Subcutaneous abdominal adipose tissue (tissue), 5 donors: ENCODE results near the gene ATP9A.

ENCODE experiments used
- H3K27ac ChIP-seq: one replicate; pipeline ENCODE4 v1.7.0; 2013; ENCODE audit warnings: low read depth, mild to moderate bottlenecking, inconsistent platforms, low read length, moderate library complexity
- H3K27me3 ChIP-seq, 5 donors: one replicate each; pipeline ENCODE4 v1.7.0; 2013; ENCODE audit warnings: low read length in 5 of 5, inconsistent platforms in 1 of 5; ENCODE audit not compliant: control insufficient read depth in 5 of 5, insufficient read depth in 4 of 5
- H3K36me3 ChIP-seq, 5 donors: one replicate each; pipeline ENCODE4 v1.7.0; 2013; ENCODE audit warnings: low read length in 5 of 5; ENCODE audit not compliant: control insufficient read depth in 5 of 5, insufficient read depth in 5 of 5
- H3K4me1 ChIP-seq, 5 donors: one replicate each; pipeline ENCODE4 v1.7.0; 2013; ENCODE audit warnings: low read length in 5 of 5, mild to moderate bottlenecking in 3 of 5, moderate library complexity in 1 of 5; ENCODE audit not compliant: control insufficient read depth in 5 of 5, insufficient read depth in 5 of 5
- H3K4me3 ChIP-seq, 5 donors: one replicate each; pipeline ENCODE4 v1.7.0; 2013; ENCODE audit warnings: low read length in 5 of 5, low read depth in 1 of 5
- H3K9ac ChIP-seq, 5 donors: one replicate each; pipeline ENCODE4 v1.7.0; 2013; ENCODE audit warnings: low read length in 5 of 5, mild to moderate bottlenecking in 4 of 5, moderate library complexity in 3 of 5
- H3K9me3 ChIP-seq, 5 donors: one replicate each; pipeline ENCODE4 v1.7.0; 2013; ENCODE audit warnings: low read length in 5 of 5; ENCODE audit not compliant: control insufficient read depth in 5 of 5
- donor health status: healthy.
- donor health status: healthy.
- donor health status: healthy.
- donor health status: healthy.
- donor health status: healthy.

The ATP9A gene

DNA sequence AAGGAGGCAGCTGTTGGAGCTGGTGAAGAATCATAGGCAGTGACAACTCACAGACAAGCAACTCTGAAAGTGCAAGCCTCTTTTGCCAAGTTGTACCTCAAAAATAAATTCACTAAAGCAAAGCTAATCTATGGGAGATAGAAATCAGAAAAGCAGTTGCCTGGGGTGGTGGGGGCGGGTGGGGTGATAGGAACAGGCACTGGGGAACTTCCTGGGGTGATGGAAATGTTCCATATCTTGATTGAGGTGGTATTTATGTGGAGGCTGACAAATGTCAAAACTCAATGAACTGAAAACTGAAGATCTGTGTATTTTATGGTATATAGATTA, 52.4 kb downstream of the ATP9A start:
- peaks cover 0 to 4% (median under 1%) of the 10 kb centered on the region in 5 donors for H3K36me3 ChIP-seq
- no peak overlapping the region for H3K9ac ChIP-seq
- no peak overlapping the region for H3K4me3 ChIP-seq
- no peaks in the 10 kb centered on the region for H3K4me1 ChIP-seq
- no peaks in the 10 kb centered on the region for H3K9me3 ChIP-seq
- no peak overlapping the region for H3K27ac ChIP-seq
- H3K27me3 ChIP-seq: no peaks in the 10 kb centered on the region

DNA sequence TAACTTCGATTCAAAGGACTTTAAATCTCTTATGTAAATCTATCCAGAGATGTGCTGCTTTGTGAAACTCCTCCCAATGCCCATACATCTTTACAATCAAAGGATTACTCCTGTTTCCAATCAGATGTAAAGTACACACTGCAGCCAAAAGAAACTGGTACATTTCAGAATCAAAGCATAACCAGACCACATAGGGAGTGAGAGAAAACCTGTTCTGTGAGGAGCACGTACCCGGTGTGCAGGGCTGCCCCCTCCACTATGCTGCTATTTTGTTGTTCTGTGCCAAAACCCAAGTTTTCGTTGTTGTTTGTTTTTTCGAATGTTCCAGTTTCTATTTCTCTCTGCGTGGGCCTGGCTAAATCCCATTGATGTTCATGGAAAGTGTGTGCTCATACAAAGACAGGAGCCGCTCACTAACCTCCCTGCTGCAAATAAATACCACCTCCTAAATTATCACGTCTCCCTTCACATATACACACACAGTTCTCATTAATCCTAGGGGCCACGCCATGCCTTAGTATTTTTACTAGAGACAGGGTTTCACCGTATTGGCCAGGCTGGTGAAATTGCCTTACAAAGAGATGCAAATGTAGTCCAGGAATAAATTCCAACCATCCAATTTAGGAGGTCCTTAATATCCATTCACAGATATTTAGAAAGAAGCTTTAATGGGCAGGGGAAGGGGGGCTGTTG, 52.9 kb downstream of the ATP9A start:
- no peak overlapping the region for H3K4me3 ChIP-seq
- no peaks in the 10 kb centered on the region for H3K9me3 ChIP-seq
- H3K36me3 ChIP-seq: peaks cover 0 to 4% (median 0%) of the 10 kb centered on the region in 5 donors
- no peak overlapping the region for H3K27ac ChIP-seq
- H3K4me1 ChIP-seq: no peaks in the 10 kb centered on the region
- no peaks in the 10 kb centered on the region for H3K27me3 ChIP-seq
- no peak overlapping the region for H3K9ac ChIP-seq

DNA sequence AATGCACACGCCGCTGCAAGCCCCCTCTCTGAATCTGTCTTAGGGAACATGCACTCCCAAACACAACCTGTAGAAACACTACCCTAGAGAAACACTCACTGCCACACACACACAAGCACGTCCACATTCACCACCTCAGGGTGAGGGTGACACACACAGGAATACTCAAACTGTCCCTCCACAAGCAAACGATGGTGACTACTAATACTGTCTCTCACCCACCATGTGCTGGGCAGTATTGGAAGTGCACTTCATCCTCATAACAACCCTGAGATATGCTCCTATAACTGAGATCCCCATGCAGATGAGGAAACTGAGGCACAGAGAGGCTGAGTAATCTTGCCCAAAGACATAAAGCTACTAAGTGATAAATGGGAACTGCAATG, 55.0 kb downstream of the ATP9A start:
- H3K9ac ChIP-seq: no peak overlapping the region

DNA sequence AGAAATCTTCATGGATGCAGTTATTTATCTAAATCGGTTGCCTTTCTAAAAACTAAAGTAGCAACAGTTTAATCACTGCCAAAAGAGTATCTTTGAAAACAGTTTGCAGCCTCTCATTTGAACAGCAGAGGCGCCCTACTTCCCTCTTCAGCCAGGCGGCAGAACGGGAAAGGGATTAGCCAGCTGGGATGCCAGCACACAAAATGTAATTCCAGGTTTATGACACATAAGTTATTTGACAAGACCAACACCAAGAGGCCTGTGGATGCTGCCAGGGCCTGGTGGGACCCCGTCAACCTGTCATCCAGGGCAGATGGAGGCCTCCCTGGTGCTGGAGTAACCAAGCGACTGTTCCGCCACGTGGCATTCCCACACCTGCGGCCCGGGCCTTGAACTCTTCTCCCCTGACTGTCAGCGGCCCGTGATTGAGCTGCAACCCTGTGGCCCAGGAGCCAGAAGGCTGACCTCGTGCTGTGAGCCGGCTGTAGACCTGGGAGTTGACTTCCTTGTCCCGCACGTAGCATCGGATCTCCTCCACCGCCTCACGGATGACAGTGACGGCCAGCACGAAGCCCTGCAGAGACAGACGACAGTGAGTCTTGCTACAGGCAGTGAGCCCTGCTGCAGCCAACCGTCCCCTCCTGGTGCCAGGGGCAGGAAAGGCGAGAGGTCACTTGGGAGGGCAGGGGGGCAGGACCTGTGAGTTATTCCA, 55.5 kb downstream of the ATP9A start:
- Histone ChIP-seq H3K36me3 (peaks cover 0 to 7% (median 2%) of the 10 kb centered on the region in 5 donors), H3K9me3 (no peaks in the 10 kb centered on the region), H3K27ac (no peak overlapping the region), H3K27me3 (no peaks in the 10 kb centered on the region), H3K4me3 (no peak overlapping the region), H3K9ac (no peak overlapping the region), H3K4me1 (peaks cover 0 to 3% (median 0%) of the 10 kb centered on the region in 5 donors)

More for the DNA sequence above, 55.0 kb downstream of the ATP9A start:
- H3K4me1 ChIP-seq: peaks cover 0 to 3% (median 0%) of the 10 kb centered on the region in 5 donors
- no peak overlapping the region for H3K27ac ChIP-seq
- H3K36me3 ChIP-seq: peaks cover 0 to 4% (median 0%) of the 10 kb centered on the region in 5 donors
- no peak overlapping the region for H3K4me3 ChIP-seq
- no peaks in the 10 kb centered on the region for H3K27me3 ChIP-seq
- no peaks in the 10 kb centered on the region for H3K9me3 ChIP-seq

DNA sequence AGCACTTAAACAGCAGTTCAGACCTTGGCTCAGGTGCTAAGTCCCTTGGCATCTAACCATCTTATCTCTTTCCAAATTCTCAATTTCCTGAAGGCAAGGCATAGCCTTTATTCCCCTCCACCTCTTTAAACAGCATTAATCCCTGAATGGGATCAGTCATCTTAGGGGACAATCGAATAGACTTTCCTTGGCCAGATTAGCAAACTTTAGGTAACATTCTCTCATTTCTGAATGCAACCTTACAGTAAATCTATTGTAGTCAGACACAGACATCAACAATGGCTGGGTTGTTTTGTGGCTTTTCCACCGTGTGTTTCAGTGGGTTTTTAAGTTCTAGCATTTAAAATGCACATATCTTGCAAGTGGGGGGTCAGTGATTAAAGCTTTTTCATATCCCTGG, 56.8 kb downstream of the ATP9A start:
- Histone ChIP-seq H3K9me3 (no peaks in the 10 kb centered on the region), H3K27ac (no peak overlapping the region), H3K27me3 (no peaks in the 10 kb centered on the region), H3K36me3 (peaks cover 0 to 8% (median 3%) of the 10 kb centered on the region in 5 donors), H3K9ac (no peak overlapping the region), H3K4me1 (peaks cover 0 to 3% (median 0%) of the 10 kb centered on the region in 5 donors), H3K4me3 (no peak overlapping the region)

DNA sequence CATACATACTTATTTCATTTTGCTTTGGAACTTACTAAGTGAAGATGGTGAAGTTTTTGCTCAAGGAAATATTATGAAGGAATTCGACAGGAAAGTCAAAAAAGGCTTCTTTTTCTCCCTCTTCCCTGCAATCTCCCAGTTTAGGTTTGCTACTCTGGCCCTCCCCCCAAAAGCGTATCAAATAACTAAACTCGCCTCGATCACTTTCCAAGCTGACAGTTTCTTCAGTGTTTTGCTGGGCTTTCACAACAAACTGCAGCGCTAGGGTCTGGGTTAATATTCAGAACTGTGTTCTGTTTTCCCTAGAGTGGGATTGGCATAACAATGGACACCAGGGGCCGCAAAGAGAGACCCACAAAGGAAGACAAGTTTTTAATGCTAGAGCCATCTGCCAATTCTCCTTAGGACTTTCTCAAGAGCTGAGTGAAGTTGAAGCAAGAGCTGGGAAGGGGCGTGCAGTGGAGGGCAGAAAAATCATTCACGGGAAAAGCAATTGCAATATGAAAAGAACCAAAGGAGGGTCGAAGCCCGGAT, 57.8 kb downstream of the ATP9A start:
- H3K9ac ChIP-seq: no peak overlapping the region
- H3K27ac ChIP-seq: no peak overlapping the region
- H3K9me3 ChIP-seq: no peaks in the 10 kb centered on the region
- H3K4me1 ChIP-seq: peaks cover 0 to 3% (median 0%) of the 10 kb centered on the region in 5 donors
- no peaks in the 10 kb centered on the region for H3K27me3 ChIP-seq
- H3K36me3 ChIP-seq: peaks cover 0 to 10% (median 3%) of the 10 kb centered on the region in 5 donors
- H3K4me3 ChIP-seq: no peak overlapping the region

DNA sequence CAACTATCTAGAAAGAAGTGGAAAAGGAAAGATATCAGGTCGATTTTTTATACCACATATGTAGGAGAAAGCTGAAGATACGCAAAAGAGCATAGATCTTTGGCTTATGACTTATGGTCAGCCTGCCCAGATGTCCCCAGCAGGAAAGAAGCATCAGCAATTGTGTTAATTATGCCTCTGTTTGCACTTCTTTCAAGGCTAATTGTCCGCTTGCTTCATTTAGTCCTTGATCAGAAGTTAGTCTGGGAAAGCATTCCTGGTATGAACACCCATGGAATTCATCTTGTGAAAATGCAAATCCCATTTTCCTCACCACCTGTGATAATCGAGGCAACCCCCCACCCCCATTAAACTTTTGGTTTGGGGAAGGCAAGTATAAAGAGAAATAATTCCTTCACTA, 62.8 kb downstream of the ATP9A start:
- Histone ChIP-seq H3K4me1 (peaks cover 0 to 6% (median 0%) of the 10 kb centered on the region in 5 donors), H3K9ac (no peak overlapping the region), H3K4me3 (no peak overlapping the region), H3K27ac (no peak overlapping the region), H3K27me3 (no peaks in the 10 kb centered on the region), H3K9me3 (no peaks in the 10 kb centered on the region), H3K36me3 (peaks cover 0 to 8% (median 0%) of the 10 kb centered on the region in 5 donors)

DNA sequence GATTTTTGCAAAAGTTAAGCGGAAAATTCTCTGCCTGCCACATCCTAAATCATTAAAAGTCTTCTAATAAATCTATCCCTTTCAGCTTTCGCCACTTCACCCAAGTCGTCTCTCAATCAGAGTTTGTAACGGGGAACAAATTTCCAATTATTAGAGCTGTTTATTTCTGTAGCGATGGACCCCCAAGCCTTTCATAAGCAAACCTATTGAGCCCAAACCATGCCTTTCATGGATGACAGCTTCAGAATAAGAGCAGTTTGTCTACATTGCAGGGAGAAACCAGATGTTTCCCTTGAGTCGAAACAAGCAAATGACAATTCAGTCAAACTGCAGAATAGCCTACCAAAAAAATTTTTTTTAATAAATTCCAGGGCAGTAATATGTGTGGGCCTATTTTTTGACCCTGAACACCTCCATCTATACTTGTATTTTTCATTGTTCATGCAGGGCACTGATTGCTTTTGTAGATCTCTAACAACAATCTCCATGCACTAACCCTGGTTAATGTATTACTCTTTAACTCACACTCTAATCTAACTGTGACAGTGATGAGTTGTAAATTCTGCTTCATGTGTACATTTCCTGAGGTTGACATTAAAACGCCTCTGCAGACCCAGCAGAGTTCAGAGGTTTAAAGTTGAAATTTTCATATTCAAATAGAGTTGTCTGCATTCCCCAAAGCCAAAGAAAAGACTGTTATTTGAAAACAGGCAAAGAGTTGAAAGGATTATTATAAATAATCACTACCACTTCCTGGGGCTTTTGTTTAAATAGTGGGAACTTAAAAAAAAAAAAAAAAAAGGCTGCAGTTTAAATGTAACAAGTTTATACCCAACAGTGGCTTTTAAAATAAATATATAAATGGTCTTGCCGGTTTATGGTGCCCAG, 64.5 kb downstream of the ATP9A start:
- H3K27ac ChIP-seq: no peak overlapping the region
- H3K27me3 ChIP-seq: no peaks in the 10 kb centered on the region
- H3K4me3 ChIP-seq: no peak overlapping the region
- H3K4me1 ChIP-seq: peaks cover 0 to 2% (median 0%) of the 10 kb centered on the region in 5 donors
- no peaks in the 10 kb centered on the region for H3K9me3 ChIP-seq
- H3K36me3 ChIP-seq: peaks cover 0 to 8% (median 0%) of the 10 kb centered on the region in 5 donors
- H3K9ac ChIP-seq: no peak overlapping the region

DNA sequence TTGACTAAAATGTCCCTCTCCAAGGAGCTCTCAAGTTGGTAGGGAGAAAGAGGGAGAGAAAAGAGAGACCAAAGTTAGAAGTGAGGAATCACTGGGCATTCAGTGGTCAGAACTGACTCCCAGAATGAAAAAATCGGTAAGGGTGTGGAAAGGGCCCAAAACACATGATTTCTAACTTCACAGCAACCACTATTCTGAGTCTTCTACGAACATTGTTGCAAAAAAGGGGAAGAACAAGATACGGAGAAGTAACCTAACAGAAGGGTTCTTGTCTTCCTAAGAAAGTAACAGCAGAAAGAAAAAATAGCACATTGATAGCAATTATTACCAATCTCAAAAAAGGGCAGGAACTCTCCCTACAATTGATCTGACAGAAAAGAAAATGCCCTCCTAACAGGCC, 65.6 kb downstream of the ATP9A start:
- Histone ChIP-seq H3K27ac (no peak overlapping the region), H3K36me3 (peaks cover 0 to 5% (median 0%) of the 10 kb centered on the region in 5 donors), H3K27me3 (no peaks in the 10 kb centered on the region), H3K4me3 (no peak overlapping the region), H3K9ac (no peak overlapping the region), H3K9me3 (no peaks in the 10 kb centered on the region), H3K4me1 (peaks cover 0 to 2% (median 0%) of the 10 kb centered on the region in 5 donors)
